MV-4-11 (cell line): ENCODE results near the gene PLCL1.
"Not testable (repeated sequence)": the region's sequence is repeated elsewhere in the genome, so short reads cannot be mapped to it uniquely, and the experiment has no call there.

ENCODE experiments used
- DNase-seq: peaks from one replicate; lab custom pipeline; 2025; lab: John Stamatoyannopoulos, UW

The PLCL1 gene

DNA sequence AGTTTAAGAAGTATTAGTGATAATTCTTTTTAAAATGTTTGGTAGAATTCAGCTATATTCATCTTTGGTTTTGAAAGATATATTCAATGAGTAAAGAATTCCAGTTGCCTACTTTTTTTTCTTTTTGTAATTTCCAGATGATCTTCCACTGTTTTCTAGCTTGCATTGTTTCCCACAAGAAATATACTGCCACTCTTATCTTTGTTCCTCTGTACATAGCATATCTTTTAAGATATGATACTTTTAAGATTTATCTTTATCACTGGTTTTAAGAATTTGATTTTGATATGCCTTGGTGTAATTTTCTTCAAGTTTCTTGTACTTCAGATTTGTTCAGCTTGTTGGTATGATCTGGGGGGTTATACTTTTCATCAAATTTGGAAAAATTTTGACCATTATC, 374.4 kb downstream of the PLCL1 start:
- DNase-seq: no peak

DNA sequence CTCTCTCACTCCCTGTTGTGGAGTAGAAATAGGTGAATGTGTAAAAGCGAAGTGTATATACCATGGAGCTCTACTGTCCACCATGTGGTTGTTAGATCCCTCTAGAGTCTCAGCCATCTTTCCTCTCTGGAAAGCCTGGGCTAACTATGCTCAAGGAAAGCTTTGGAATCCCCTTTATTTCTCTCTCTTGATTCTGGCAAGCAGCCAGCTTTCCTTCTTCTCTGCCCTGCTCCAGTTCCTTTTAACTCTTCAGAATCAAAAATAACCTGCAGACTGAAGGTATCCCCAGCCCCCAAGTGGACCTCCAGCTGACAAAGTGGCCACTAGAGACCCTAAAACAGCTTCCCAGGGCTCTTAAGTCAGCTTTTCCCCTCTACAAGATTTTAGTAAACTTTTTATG, 381.9 kb downstream of the PLCL1 start:
- DNase-seq: no peak

DNA sequence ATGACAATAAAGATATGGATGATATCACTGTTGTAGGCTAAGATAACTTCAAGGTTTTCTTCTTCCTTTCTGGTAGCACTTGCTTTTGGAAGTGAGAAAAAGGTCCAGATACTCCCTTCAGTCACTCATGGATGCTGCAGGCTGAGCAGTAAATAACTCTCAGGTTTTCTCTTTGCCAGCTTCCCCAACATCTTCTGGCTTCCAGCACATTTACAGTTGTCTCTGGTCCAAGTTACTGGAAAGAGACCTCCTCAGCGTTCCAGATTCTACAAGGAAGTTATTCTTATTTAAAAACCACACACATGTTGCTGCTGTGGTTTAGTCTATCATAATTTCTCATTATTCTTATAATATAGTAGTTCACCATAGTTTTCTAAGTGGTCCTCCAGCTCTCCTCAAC, 383.4 kb downstream of the PLCL1 start:
- DNase-seq: no peak

DNA sequence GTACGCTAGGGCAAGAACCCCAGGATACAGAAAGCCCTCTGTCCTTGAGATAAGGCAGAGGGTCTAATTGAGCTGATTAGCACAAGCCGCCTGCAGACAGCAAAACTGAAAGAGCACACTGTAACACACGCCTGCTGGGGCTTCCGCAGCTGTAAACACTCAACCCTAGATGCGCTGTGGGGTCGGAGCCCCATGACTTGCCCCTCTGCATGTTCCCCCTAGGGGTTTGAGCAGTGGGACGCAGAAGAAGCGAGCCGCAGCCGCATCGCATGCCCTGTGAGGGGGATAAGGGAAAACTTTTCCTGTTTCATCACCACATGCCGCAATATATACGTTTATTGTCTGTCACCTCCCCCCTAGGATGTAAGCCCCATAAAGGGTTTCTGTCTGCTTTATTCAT, 384.6 kb downstream of the PLCL1 start:
- no peak for DNase-seq

DNA sequence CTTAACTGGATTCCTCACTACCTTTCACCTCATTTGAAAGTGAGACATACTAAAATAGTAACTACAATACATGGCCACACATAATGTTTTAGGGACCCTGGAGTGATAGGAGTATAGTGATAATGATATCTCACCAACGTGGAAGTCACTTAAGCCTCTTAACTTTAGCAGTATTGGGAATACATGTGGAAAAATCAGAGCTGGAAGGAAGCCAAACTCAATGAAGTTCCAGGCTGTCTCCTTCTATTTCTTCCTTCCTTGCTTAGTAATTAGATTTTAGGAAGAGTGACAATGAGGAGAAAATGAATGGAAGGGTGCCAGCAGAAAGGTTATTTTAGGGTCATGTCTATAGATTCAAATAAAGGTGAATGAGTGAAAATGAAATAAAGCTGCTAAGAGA, 387.3 kb downstream of the PLCL1 start:
- DNase-seq: no peak

DNA sequence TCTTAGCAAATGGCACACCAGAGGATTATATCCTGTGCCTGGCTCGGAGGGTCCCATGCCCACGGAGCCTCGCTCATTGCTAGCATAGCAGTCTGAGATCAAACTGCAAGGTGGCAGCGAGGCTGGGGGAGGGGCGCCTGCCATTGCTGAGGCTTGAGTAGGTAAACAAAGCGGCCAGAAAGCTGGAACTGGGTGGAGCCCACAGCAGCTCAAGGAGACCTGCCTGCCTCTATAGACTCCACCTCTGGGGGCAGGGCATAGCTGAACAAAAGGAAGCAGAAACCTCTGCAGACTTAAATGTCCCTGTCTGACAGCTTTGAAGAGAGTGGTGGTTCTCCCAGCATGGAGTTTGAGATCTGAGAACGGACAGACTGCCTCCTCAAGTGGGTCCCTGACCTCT, 392.2 kb downstream of the PLCL1 start:
- not testable (repeated sequence) for DNase-seq
